SK-N-SH treated with all-trans-retinoic acid at 6 μM for 48 hours (cell line): ENCODE data around the gene ADAMTSL1.

Experiments used
- ATAC-seq: fragments of 200-7000 bp; cut with Tn5 transposase; 3 replicates; pipeline ENCODE4 v1.9.1; 2020; ENCODE audit warnings: mild to moderate bottlenecking, moderate library complexity
- ARNTL ChIP-seq: fragments of 450-650 bp; formaldehyde crosslinking; IDR thresholded peaks from 2 replicates; pipeline ENCODE4 v1.5.0; 2020; ENCODE audit warnings: low read depth, mild to moderate bottlenecking, moderate library complexity, borderline replicate concordance
- BACH2 ChIP-seq: fragments of 250-450 bp; sonication (Bioruptor Pico); IDR thresholded peaks from 2 replicates; pipeline ENCODE4 v1.9.0; 2021; ENCODE audit warnings: mild to moderate bottlenecking, borderline replicate concordance
- CSDC2 ChIP-seq: fragments of 250-450 bp; sonication (Bioruptor Pico); IDR thresholded peaks from 2 replicates; pipeline ENCODE4 v1.5.0; 2020; ENCODE audit warnings: mild to moderate bottlenecking, moderate library complexity
- ESRRG ChIP-seq: fragments of 250-450 bp; sonication (Bioruptor Pico); IDR thresholded peaks from 2 replicates; pipeline ENCODE4 v1.6.1; 2021; ENCODE audit warnings: mild to moderate bottlenecking
- GLIS3 ChIP-seq: fragments of 250-450 bp; sonication (Bioruptor Pico); IDR thresholded peaks from 2 replicates; pipeline ENCODE4 v1.5.0; 2020; ENCODE audit warnings: mild to moderate bottlenecking, moderate library complexity
- ISL1 ChIP-seq: fragments of 250-450 bp; sonication (Bioruptor Pico); IDR thresholded peaks from 2 replicates; pipeline ENCODE4 v2.1.2; 2022; ENCODE audit warnings: mild to moderate bottlenecking, moderate library complexity
- PATZ1 ChIP-seq: fragments of 250-450 bp; sonication (Bioruptor Pico); IDR thresholded peaks from 2 replicates; pipeline ENCODE4 v1.8.0; 2020; ENCODE audit warnings: mild to moderate bottlenecking, moderate library complexity, borderline replicate concordance
- PPARA ChIP-seq: fragments of 250-450 bp; sonication (Bioruptor Pico); IDR thresholded peaks from 2 replicates; pipeline ENCODE4 v1.5.0; 2020; ENCODE audit warnings: mild to moderate bottlenecking, borderline replicate concordance
- RARB ChIP-seq: fragments of 250-450 bp; sonication (Bioruptor Pico); IDR thresholded peaks from 2 replicates; pipeline ENCODE4 v1.8.0; 2021; ENCODE audit warnings: mild to moderate bottlenecking, moderate library complexity
- SNAI2 ChIP-seq: fragments of 250-450 bp; sonication (Bioruptor Pico); IDR thresholded peaks from 2 replicates; pipeline ENCODE4 v1.5.0; 2020; ENCODE audit warnings: mild to moderate bottlenecking, moderate library complexity
- TCF4 ChIP-seq: fragments of 250-450 bp; sonication (Bioruptor Pico); IDR thresholded peaks from 2 replicates; pipeline ENCODE4 v1.8.0; 2021; ENCODE audit warnings: mild to moderate bottlenecking, moderate library complexity, borderline replicate concordance
- TOX ChIP-seq: fragments of 250-450 bp; sonication (Bioruptor Pico); IDR thresholded peaks from 2 replicates; pipeline ENCODE4 v1.8.0; 2021; ENCODE audit warnings: mild to moderate bottlenecking, moderate library complexity, borderline replicate concordance
- ZC3H10 ChIP-seq: fragments of 250-450 bp; sonication (Bioruptor Pico); IDR thresholded peaks from 2 replicates; pipeline ENCODE4 v1.5.1; 2021; ENCODE audit warnings: mild to moderate bottlenecking, moderate library complexity
- ZFP3 ChIP-seq: fragments of 250-450 bp; sonication (Bioruptor Pico); IDR thresholded peaks from 2 replicates; pipeline ENCODE4 v1.5.0; 2020; ENCODE audit warnings: mild to moderate bottlenecking, moderate library complexity
- ZFP30 ChIP-seq: fragments of 450-650 bp; formaldehyde crosslinking; IDR thresholded peaks from 2 replicates; pipeline ENCODE4 v1.5.0; 2022; ENCODE audit warnings: mild to moderate bottlenecking, moderate library complexity
- ZNF565 ChIP-seq: fragments of 450-650 bp; formaldehyde crosslinking; conservative IDR thresholded peaks from 2 replicates; pipeline ENCODE4 v1.5.0; 2020; ENCODE audit warnings: low read depth, mild to moderate bottlenecking, moderate library complexity
- ZNF8 ChIP-seq: fragments of 450-650 bp; formaldehyde crosslinking; IDR thresholded peaks from 2 replicates; pipeline ENCODE4 v1.5.0; 2020; ENCODE audit warnings: mild to moderate bottlenecking, moderate library complexity
- TF ChIP-seq, protein P1 (sequence below): fragments of 250-450 bp; sonication (Bioruptor Pico); IDR thresholded peaks from 2 replicates; pipeline ENCODE4 v1.8.0; 2021; ENCODE audit warnings: low read depth, mild to moderate bottlenecking, moderate library complexity, borderline replicate concordance
- TF ChIP-seq, protein P2 (sequence below): fragments of 250-450 bp; sonication (Bioruptor Pico); IDR thresholded peaks from 2 replicates; pipeline ENCODE4 v1.5.0; 2020; ENCODE audit warnings: mild to moderate bottlenecking, moderate library complexity
- TF ChIP-seq, protein P3 (sequence below): fragments of 250-450 bp; sonication (Bioruptor Pico); IDR thresholded peaks from 2 replicates; pipeline ENCODE4 v1.5.1; 2020; ENCODE audit warnings: low read depth, mild to moderate bottlenecking, moderate library complexity
- TF ChIP-seq, protein P4 (sequence below): fragments of 250-450 bp; sonication (Bioruptor Pico); IDR thresholded peaks from 2 replicates; pipeline ENCODE4 v1.5.1; 2021; ENCODE audit warnings: mild to moderate bottlenecking, moderate library complexity

ADAMTSL1 gene

GRCh38 chr9:18477121-18477660, 3.2 kb downstream of the ADAMTSL1 start:
- no peak for TF ChIP-seq ARNTL (CRISPR knock-in tag)
- TF ChIP-seq ISL1 (CRISPR knock-in tag): no peak
- no peak for TF ChIP-seq PATZ1 (CRISPR knock-in tag)
- no peak for TF ChIP-seq ZFP30 (CRISPR knock-in tag)
- TF ChIP-seq ZFP3: no peak
- no peak for TF ChIP-seq BACH2
- TF ChIP-seq SNAI2 (CRISPR knock-in tag): no peak
- TF ChIP-seq ZNF565 (CRISPR knock-in tag): no peak
- TF ChIP-seq, protein P1, sequence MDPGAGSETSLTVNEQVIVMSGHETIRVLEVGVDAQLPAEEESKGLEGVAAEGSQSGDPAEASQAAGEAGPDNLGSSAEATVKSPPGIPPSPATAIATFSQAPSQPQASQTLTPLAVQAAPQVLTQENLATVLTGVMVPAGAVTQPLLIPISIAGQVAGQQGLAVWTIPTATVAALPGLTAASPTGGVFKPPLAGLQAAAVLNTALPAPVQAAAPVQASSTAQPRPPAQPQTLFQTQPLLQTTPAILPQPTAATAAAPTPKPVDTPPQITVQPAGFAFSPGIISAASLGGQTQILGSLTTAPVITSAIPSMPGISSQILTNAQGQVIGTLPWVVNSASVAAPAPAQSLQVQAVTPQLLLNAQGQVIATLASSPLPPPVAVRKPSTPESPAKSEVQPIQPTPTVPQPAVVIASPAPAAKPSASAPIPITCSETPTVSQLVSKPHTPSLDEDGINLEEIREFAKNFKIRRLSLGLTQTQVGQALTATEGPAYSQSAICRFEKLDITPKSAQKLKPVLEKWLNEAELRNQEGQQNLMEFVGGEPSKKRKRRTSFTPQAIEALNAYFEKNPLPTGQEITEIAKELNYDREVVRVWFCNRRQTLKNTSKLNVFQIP: no peak
- TF ChIP-seq GLIS3 (CRISPR knock-in tag): no peak
- TF ChIP-seq, protein P2, sequence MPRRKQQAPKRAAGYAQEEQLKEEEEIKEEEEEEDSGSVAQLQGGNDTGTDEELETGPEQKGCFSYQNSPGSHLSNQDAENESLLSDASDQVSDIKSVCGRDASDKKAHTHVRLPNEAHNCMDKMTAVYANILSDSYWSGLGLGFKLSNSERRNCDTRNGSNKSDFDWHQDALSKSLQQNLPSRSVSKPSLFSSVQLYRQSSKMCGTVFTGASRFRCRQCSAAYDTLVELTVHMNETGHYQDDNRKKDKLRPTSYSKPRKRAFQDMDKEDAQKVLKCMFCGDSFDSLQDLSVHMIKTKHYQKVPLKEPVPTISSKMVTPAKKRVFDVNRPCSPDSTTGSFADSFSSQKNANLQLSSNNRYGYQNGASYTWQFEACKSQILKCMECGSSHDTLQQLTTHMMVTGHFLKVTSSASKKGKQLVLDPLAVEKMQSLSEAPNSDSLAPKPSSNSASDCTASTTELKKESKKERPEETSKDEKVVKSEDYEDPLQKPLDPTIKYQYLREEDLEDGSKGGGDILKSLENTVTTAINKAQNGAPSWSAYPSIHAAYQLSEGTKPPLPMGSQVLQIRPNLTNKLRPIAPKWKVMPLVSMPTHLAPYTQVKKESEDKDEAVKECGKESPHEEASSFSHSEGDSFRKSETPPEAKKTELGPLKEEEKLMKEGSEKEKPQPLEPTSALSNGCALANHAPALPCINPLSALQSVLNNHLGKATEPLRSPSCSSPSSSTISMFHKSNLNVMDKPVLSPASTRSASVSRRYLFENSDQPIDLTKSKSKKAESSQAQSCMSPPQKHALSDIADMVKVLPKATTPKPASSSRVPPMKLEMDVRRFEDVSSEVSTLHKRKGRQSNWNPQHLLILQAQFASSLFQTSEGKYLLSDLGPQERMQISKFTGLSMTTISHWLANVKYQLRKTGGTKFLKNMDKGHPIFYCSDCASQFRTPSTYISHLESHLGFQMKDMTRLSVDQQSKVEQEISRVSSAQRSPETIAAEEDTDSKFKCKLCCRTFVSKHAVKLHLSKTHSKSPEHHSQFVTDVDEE: no peak
- no peak for TF ChIP-seq ZC3H10 (CRISPR knock-in tag)
- TF ChIP-seq RARB (CRISPR knock-in tag): no peak
- no peak for TF ChIP-seq ESRRG (CRISPR knock-in tag)
- TF ChIP-seq CSDC2 (CRISPR knock-in tag): no peak

GRCh38 chr9:18477719-18478118, 3.8 kb downstream of the ADAMTSL1 start:
- ATAC-seq: no peak
- no peak for TF ChIP-seq PPARA (CRISPR knock-in tag)
- TF ChIP-seq TCF4 (CRISPR knock-in tag): no peak
- TF ChIP-seq CSDC2 (CRISPR knock-in tag): no peak
- no peak for TF ChIP-seq ESRRG (CRISPR knock-in tag)
- TF ChIP-seq, protein P3, sequence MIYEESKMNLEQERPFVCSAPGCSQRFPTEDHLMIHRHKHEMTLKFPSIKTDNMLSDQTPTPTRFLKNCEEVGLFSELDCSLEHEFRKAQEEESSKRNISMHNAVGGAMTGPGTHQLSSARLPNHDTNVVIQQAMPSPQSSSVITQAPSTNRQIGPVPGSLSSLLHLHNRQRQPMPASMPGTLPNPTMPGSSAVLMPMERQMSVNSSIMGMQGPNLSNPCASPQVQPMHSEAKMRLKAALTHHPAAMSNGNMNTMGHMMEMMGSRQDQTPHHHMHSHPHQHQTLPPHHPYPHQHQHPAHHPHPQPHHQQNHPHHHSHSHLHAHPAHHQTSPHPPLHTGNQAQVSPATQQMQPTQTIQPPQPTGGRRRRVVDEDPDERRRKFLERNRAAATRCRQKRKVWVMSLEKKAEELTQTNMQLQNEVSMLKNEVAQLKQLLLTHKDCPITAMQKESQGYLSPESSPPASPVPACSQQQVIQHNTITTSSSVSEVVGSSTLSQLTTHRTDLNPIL (CRISPR knock-in tag): no peak
- no peak for TF ChIP-seq ZFP3
- TF ChIP-seq, protein P4, sequence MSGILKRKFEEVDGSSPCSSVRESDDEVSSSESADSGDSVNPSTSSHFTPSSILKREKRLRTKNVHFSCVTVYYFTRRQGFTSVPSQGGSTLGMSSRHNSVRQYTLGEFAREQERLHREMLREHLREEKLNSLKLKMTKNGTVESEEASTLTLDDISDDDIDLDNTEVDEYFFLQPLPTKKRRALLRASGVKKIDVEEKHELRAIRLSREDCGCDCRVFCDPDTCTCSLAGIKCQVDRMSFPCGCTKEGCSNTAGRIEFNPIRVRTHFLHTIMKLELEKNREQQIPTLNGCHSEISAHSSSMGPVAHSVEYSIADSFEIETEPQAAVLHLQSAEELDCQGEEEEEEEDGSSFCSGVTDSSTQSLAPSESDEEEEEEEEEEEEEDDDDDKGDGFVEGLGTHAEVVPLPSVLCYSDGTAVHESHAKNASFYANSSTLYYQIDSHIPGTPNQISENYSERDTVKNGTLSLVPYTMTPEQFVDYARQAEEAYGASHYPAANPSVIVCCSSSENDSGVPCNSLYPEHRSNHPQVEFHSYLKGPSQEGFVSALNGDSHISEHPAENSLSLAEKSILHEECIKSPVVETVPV: no peak
- TF ChIP-seq ZNF8: no peak
- TF ChIP-seq GLIS3 (CRISPR knock-in tag): no peak
- TF ChIP-seq BACH2: no peak
- no peak for TF ChIP-seq ZFP30 (CRISPR knock-in tag)
- TF ChIP-seq, protein P1: no peak
- no peak for TF ChIP-seq SNAI2 (CRISPR knock-in tag)
- TF ChIP-seq TOX (CRISPR knock-in tag): no peak
- TF ChIP-seq PATZ1 (CRISPR knock-in tag): no peak

More at GRCh38 chr9:18477121-18477660, 3.2 kb downstream of the ADAMTSL1 start:
- no peak for ATAC-seq
